ENCODE results near the gene POTEJ.
"Not testable (repeated sequence)": the region's sequence is repeated elsewhere in the genome, so short reads cannot be mapped to it uniquely, and the experiment has no call there.

DNA sequence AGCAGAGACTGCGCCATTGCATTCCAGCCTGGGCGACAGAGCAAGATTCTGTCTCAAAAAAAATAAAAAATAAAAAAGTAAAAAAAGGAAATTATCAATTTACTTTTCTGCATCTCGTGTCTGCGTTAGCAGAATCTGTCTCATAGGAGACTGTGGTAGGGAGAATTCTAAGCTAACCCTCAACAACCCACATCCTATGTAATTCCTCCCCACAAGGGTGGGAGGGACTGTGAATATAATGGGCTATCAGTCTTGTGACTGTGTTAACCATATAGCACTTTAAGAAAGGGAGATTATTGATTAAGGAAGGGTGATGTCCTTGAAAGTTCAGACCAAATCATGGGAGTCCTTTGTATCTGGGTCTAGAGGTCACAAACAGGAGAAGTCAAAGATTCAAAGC lies 45.1 kb upstream of the POTEJ start:
- TF ChIP-seq POLR2A, POLR2AphosphoS5, TAF1, POU2F2 (IDR thresholded peaks at IDR 0.05; ENCODE audit: low read depth, low read length): not testable (repeated sequence)

Measured in GM12891 (cell line).